PFSK-1 (cell line): ENCODE results near the gene TMEM232.

Source experiments
- FOXP2 ChIP-seq: optimal IDR thresholded peaks from 2 replicates; pipeline ENCODE3; 2011; ENCODE audit warnings: borderline replicate concordance, control low read depth, inconsistent platforms; ENCODE audit not compliant: insufficient read depth; ENCODE audit errors: extremely low read length, extremely low read depth
- POLR2AphosphoS5 ChIP-seq: IDR thresholded peaks from 2 replicates; pipeline ENCODE4 v1.6.1; 2012; ENCODE audit warnings: low read depth, mild to moderate bottlenecking, control low read depth, low read length, moderate library complexity
- REST ChIP-seq, 2 experiments: IDR thresholded peaks; 2 replicates each; pipeline versions ENCODE4 v1.6.1 to v1.8.0; 2011 to 2012; ENCODE audit warnings: low read depth in 2 of 2, low read length in 2 of 2, control low read depth in 1 of 2, inconsistent platforms in 1 of 2, mild to moderate bottlenecking in 1 of 2, moderate library complexity in 1 of 2; ENCODE audit not compliant: insufficient read depth in 1 of 2
- SIN3A ChIP-seq: IDR thresholded peaks from 2 replicates; pipeline ENCODE4 v1.6.1; 2012; ENCODE audit warnings: mild to moderate bottlenecking, low read length, moderate library complexity, borderline replicate concordance; ENCODE audit not compliant: insufficient read depth
- TAF1 ChIP-seq: IDR thresholded peaks from 2 replicates; pipeline ENCODE4 v1.6.1; 2012; ENCODE audit warnings: low read length, control low read depth, borderline replicate concordance; ENCODE audit not compliant: insufficient read depth

TMEM232 gene

GRCh38 chr5:110460837-110461236 is 265.6 kb downstream of the TMEM232 start:
- TF ChIP-seq REST (IDR thresholded peaks at IDR 0.05; ENCODE audit: insufficient read depth in 1 of 2, low read depth in 2 of 2, low read length in 2 of 2) (no peak), SIN3A (no peak), FOXP2 (no peak), TAF1 (no peak), POLR2AphosphoS5 (no peak)

GRCh38 chr5:110458313-110458712 is 268.2 kb downstream of the TMEM232 start:
- TF ChIP-seq POLR2AphosphoS5 = no peak
- no peak for TF ChIP-seq SIN3A
- no peak for TF ChIP-seq TAF1
- no peak for TF ChIP-seq REST (IDR thresholded peaks at IDR 0.05; ENCODE audit: insufficient read depth in 1 of 2, low read depth in 2 of 2, low read length in 2 of 2)
- TF ChIP-seq FOXP2 = no peak

GRCh38 chr5:110442856-110443255 is 283.6 kb downstream of the TMEM232 start:
- TF ChIP-seq REST (IDR thresholded peaks at IDR 0.05; ENCODE audit: insufficient read depth in 1 of 2, low read depth in 2 of 2, low read length in 2 of 2) = no peak
- TF ChIP-seq FOXP2 = no peak
- no peak for TF ChIP-seq SIN3A
- no peak for TF ChIP-seq POLR2AphosphoS5
- TF ChIP-seq TAF1 = no peak

GRCh38 chr5:110441035-110441434 is 285.4 kb downstream of the TMEM232 start:
- no peak for TF ChIP-seq POLR2AphosphoS5

GRCh38 chr5:110440058-110440457 is 286.4 kb downstream of the TMEM232 start:
- TF ChIP-seq POLR2AphosphoS5 (no peak), FOXP2 (no peak), SIN3A (no peak), REST (IDR thresholded peaks at IDR 0.05; ENCODE audit: insufficient read depth in 1 of 2, low read depth in 2 of 2, low read length in 2 of 2) (no peak), TAF1 (no peak)
